Natural killer cell (primary cell): Measurements from ENCODE around the gene CYP27A1. TPM values are rescaled to one million over a fixed set of nuclear protein-coding genes. Genes with fewer than 3 reads are reported as not detected.

ENCODE experiments used
- ATAC-seq, 3 donors: fragments of 150-1000 bp in 2 of 3; fragments of 200-7000 bp in 1 of 3; cut with Tn5 transposase; 1 replicate in 1 of 3; 2 replicates in 2 of 3; pipeline ENCODE4 v1.10.0; 2021; ENCODE audit warnings: mild to moderate bottlenecking in 2 of 3, moderate library complexity in 2 of 3
- DNase-seq, 2 donors: peaks; one replicate each; pipeline versions ENCODE4 v3.0.0 to v3.0.0-alpha.2; 2013 to 2021; ENCODE audit warnings: mixed read lengths in 1 of 2
- H3K27ac ChIP-seq: one replicate; pipeline ENCODE4 v1.5.1; 2013; ENCODE audit warnings: mild to moderate bottlenecking, low read length
- H3K27me3 ChIP-seq: one replicate; pipeline ENCODE4 v1.6.1; 2013; ENCODE audit warnings: low read length; ENCODE audit not compliant: control insufficient read depth, insufficient read depth
- H3K36me3 ChIP-seq: one replicate; pipeline ENCODE4 v1.6.1; 2013; ENCODE audit warnings: low read length; ENCODE audit not compliant: control insufficient read depth, insufficient read depth
- H3K4me1 ChIP-seq: one replicate; pipeline ENCODE4 v1.6.1; 2013; ENCODE audit warnings: low read length; ENCODE audit not compliant: control insufficient read depth, insufficient read depth
- H3K4me3 ChIP-seq: one replicate; pipeline ENCODE4 v1.5.1; 2013; ENCODE audit warnings: low read length
- H3K9me3 ChIP-seq: one replicate; pipeline ENCODE4 v1.6.1; 2013; ENCODE audit warnings: low read length; ENCODE audit not compliant: control insufficient read depth, insufficient read depth
- H3K27ac Mint-ChIP-seq, 2 donors: one replicate each; pipeline ENCODE4 v1.8.0; 2022; ENCODE audit warnings: mild to moderate bottlenecking in 2 of 2, mixed read lengths in 2 of 2, moderate library complexity in 1 of 2
- H3K27me3 Mint-ChIP-seq, 2 donors: one replicate each; pipeline ENCODE4 v1.8.0; 2022; ENCODE audit warnings: low read depth in 2 of 2, mixed read lengths in 2 of 2
- H3K36me3 Mint-ChIP-seq: one replicate; pipeline ENCODE4 v1.8.0; 2022; ENCODE audit warnings: mixed read lengths
- H3K4me1 Mint-ChIP-seq, 2 donors: one replicate each; pipeline ENCODE4 v1.8.0; 2022; ENCODE audit warnings: mixed read lengths in 2 of 2
- H3K4me3 Mint-ChIP-seq: one replicate; pipeline ENCODE4 v1.8.0; 2022; ENCODE audit warnings: mild to moderate bottlenecking, moderate library complexity, mixed read lengths
- H3K9me3 Mint-ChIP-seq, 2 donors: one replicate each; pipeline ENCODE4 v1.8.0; 2022; ENCODE audit warnings: mixed read lengths in 2 of 2
- CTCF ChIP-seq: fragments of 200-600 bp; IDR thresholded peaks from one replicate; pipeline ENCODE4 v1.8.0; 2022; ENCODE audit warnings: antibody characterized with exemption
- WGBS: methylation state at CpG from one replicate; pipeline ENCODE4 v1.1.7; 2013; ENCODE audit warnings: missing lambda C conversion rate; ENCODE audit not compliant: insufficient coverage; 5-methylcytosine and 5-hydroxymethylcytosine counted together
- intact Hi-C: fragments of 100-400 bp; cut with micrococcal nuclease; formaldehyde crosslinking; loops from one replicate; pipeline ENCODE4 v1.14.2; 2022
- total RNA-seq, 4 donors: library from RNA; stranded (reverse); fragments of 120-200 nt in 1 of 4; gene quantifications; one replicate each; pipeline versions ENCODE4 v1.2.3 to v1.2.4, GENCODE V29; 2013 to 2022

The CYP27A1 gene
- total RNA-seq, 3 donors from 2014 or later (not counting 1 experiment from before 2014, with no cell fraction given), result 0.61 to 1.6 TPM; not detected in 1

GRCh38 chr2:218786133-218786532 is 4.2 kb downstream of the CYP27A1 start:
- intact Hi-C loops, result no loop called here
- Mint-ChIP-seq H3K27ac (no peak overlapping the region), H3K27me3 (peaks cover 25 to 63% of the 10 kb centered on the region in 2 donors), H3K9me3 (no peaks in the 10 kb centered on the region), H3K4me1 (no peaks in the 10 kb centered on the region), H3K36me3 (peaks cover 6% of the 10 kb centered on the region), H3K4me3 (no peak overlapping the region)
- H3K36me3 ChIP-seq, result no peaks in the 10 kb centered on the region
- H3K4me3 ChIP-seq, result no peak overlapping the region
- ATAC-seq (no peak), DNase-seq (no peak)
- H3K9me3 ChIP-seq, result no peaks in the 10 kb centered on the region
- H3K27ac ChIP-seq, result no peak overlapping the region
- no peak for TF ChIP-seq CTCF
- 88% methylated on average over 2 of the region's 3 CpGs for WGBS
- peaks cover 16% of the 10 kb centered on the region for H3K27me3 ChIP-seq
- peaks cover 7% of the 10 kb centered on the region for H3K4me1 ChIP-seq

GRCh38 chr2:218788529-218789255 is 6.7 kb downstream of the CYP27A1 start:
- WGBS, result 88% methylated on average over 2 of the region's 2 CpGs
- no peaks in the 10 kb centered on the region for H3K36me3 ChIP-seq
- intact Hi-C loops, result no loop called here
- no peaks in the 10 kb centered on the region for H3K4me1 ChIP-seq
- no peak overlapping the region for H3K4me3 ChIP-seq
- Mint-ChIP-seq H3K9me3 (no peaks in the 10 kb centered on the region), H3K4me3 (no peak overlapping the region), H3K27me3 (peaks cover 9 to 41% of the 10 kb centered on the region in 2 donors), H3K4me1 (no peaks in the 10 kb centered on the region), H3K36me3 (peaks cover 6% of the 10 kb centered on the region), H3K27ac (no peak overlapping the region)
- DNase-seq, result no peak
- no peak for TF ChIP-seq CTCF
- no peaks in the 10 kb centered on the region for H3K27me3 ChIP-seq
- H3K27ac ChIP-seq, result no peak overlapping the region
- no peak for ATAC-seq
- H3K9me3 ChIP-seq, result no peaks in the 10 kb centered on the region

GRCh38 chr2:218792433-218792832 is 10.5 kb downstream of the CYP27A1 start:
- DNase-seq, result no peak
- ATAC-seq, result no peak
- no CpG with 5 or more reads among the region's 1 CpG for WGBS
- H3K36me3 Mint-ChIP-seq, result peaks cover 6% of the 10 kb centered on the region
- H3K36me3 ChIP-seq, result no peaks in the 10 kb centered on the region
- H3K4me3 ChIP-seq, result no peak overlapping the region
- H3K27ac ChIP-seq, result no peak overlapping the region
- H3K27me3 ChIP-seq, result peaks cover 3% of the 10 kb centered on the region
- H3K4me3 Mint-ChIP-seq, result no peak overlapping the region
- H3K4me1 Mint-ChIP-seq, result no peaks in the 10 kb centered on the region
- H3K27ac Mint-ChIP-seq, result no peak overlapping the region
- no peaks in the 10 kb centered on the region for H3K9me3 ChIP-seq
- no peak for TF ChIP-seq CTCF
- H3K4me1 ChIP-seq, result no peaks in the 10 kb centered on the region
- intact Hi-C loops, result no loop called here
- H3K27me3 Mint-ChIP-seq, result peaks cover 8 to 40% of the 10 kb centered on the region in 2 donors
- H3K9me3 Mint-ChIP-seq, result no peaks in the 10 kb centered on the region

GRCh38 chr2:218796691-218797090 is 14.7 kb downstream of the CYP27A1 start:
- H3K36me3 ChIP-seq, result no peaks in the 10 kb centered on the region
- H3K9me3 ChIP-seq, result no peaks in the 10 kb centered on the region
- intact Hi-C loops, result no loop called here
- WGBS, result 96% methylated on average over 4 of the region's 4 CpGs
- no peaks in the 10 kb centered on the region for H3K4me1 ChIP-seq
- H3K4me3 ChIP-seq, result no peak overlapping the region
- no peak overlapping the region for H3K27ac Mint-ChIP-seq
- H3K9me3 Mint-ChIP-seq, result no peaks in the 10 kb centered on the region
- ATAC-seq (no peak), DNase-seq (no peak)
- H3K27me3 Mint-ChIP-seq, result peaks cover 23 to 28% of the 10 kb centered on the region in 2 donors
- H3K4me1 Mint-ChIP-seq, result no peaks in the 10 kb centered on the region
- H3K27ac ChIP-seq, result no peak overlapping the region
- H3K36me3 Mint-ChIP-seq, result no peaks in the 10 kb centered on the region
- TF ChIP-seq CTCF, result no peak
- H3K27me3 ChIP-seq, result peaks cover 17% of the 10 kb centered on the region
- H3K4me3 Mint-ChIP-seq, result no peak overlapping the region
